NB4 (cell line): ENCODE data around the gene MEF2B.

Source experiments
- CTCF ChIP-seq: IDR thresholded peaks from one replicate; pipeline ENCODE4 v1.5.1; 2012; ENCODE audit warnings: low read depth, low read length
- MYC ChIP-seq: IDR thresholded peaks from 2 replicates; pipeline ENCODE4 v1.6.1; 2011; ENCODE audit warnings: low read depth, low read length
- POLR2A ChIP-seq: IDR thresholded peaks from 2 replicates; pipeline ENCODE4 v1.6.1; 2011; ENCODE audit warnings: mild to moderate bottlenecking; ENCODE audit not compliant: insufficient read length; ENCODE audit errors: extremely low read depth
- TF ChIP-seq, protein P1 (sequence below): IDR thresholded peaks from 2 replicates; pipeline ENCODE4 v1.6.1; 2011; ENCODE audit warnings: low read depth, low read length

- no peak for TF ChIP-seq CTCF
- TF ChIP-seq, protein P1, sequence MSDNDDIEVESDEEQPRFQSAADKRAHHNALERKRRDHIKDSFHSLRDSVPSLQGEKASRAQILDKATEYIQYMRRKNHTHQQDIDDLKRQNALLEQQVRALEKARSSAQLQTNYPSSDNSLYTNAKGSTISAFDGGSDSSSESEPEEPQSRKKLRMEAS = no peak
- TF ChIP-seq POLR2A = no peak
- no peak for TF ChIP-seq MYC
Observed at GRCh38 chr19:19147344-19147743, 22.7 kb downstream of the MEF2B start.
